Stimulated activated naive CD8-positive, alpha-beta T cell treated with anti-CD3 and anti-CD28 coated beads, Interleukin-15, Interleukin-2, amounts not matched to agents 100 ng/mL and 50 ng/mL, for 24 hours (primary cell): ENCODE measurements around the gene SLC38A11.
"Not testable (repeated sequence)": the region's sequence is repeated elsewhere in the genome, so short reads cannot be mapped to it uniquely, and the experiment has no call there.

Experiments used
- H3K27ac Mint-ChIP-seq: one replicate; pipeline ENCODE4 v1.8.0; 2021; ENCODE audit warnings: mild to moderate bottlenecking, mixed read lengths
- H3K27me3 Mint-ChIP-seq: one replicate; pipeline ENCODE4 v1.8.0; 2021; ENCODE audit warnings: mixed read lengths
- H3K36me3 Mint-ChIP-seq: one replicate; pipeline ENCODE4 v1.8.0; 2021; ENCODE audit warnings: low read depth, mixed read lengths
- H3K4me1 Mint-ChIP-seq: one replicate; pipeline ENCODE4 v1.8.0; 2021; ENCODE audit warnings: low read depth, mixed read lengths
- H3K4me3 Mint-ChIP-seq: one replicate; pipeline ENCODE4 v1.8.0; 2021; ENCODE audit warnings: mild to moderate bottlenecking, mixed read lengths
- H3K9me3 Mint-ChIP-seq: one replicate; pipeline ENCODE4 v1.8.0; 2021; ENCODE audit warnings: mixed read lengths

Gene SLC38A11

DNA sequence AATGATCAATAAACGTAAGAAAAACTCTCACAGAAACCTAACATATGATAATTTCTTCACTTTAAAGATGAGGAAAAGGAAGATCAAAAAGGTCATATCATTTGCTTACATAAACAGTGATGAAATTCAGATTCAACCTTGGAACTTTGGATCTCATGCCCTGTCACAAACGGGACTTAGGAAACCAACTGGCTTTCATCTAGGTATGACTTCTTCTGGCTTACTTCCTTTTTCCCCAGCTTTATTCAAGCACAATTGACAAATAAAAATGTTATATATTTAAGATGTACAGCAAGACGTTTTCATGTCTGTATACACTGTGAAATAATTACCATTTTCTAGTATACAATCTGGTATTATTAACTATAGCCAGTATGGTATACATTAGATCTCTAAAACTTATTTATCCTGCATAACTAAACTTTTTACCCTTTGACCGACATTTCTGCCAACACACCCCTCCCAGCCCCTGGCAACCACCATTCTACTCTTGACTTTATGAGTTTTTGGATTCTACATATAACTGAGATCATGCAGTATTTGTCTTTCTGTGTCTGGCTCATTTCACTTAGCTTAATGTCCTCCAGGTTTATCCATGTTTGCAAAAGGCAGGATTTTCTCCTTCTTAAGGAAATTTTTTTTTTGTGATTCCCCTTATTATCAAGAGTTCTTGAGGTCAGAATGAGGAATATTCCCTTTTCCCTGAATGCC is 67.7 kb downstream of the SLC38A11 start:
- no peak overlapping the region for H3K27ac Mint-ChIP-seq
- H3K9me3 Mint-ChIP-seq, result no peaks in the 10 kb centered on the region
- no peak overlapping the region for H3K4me3 Mint-ChIP-seq
- H3K4me1 Mint-ChIP-seq, result no peaks in the 10 kb centered on the region
- H3K36me3 Mint-ChIP-seq, result no peaks in the 10 kb centered on the region
- H3K27me3 Mint-ChIP-seq, result no peaks in the 10 kb centered on the region

DNA sequence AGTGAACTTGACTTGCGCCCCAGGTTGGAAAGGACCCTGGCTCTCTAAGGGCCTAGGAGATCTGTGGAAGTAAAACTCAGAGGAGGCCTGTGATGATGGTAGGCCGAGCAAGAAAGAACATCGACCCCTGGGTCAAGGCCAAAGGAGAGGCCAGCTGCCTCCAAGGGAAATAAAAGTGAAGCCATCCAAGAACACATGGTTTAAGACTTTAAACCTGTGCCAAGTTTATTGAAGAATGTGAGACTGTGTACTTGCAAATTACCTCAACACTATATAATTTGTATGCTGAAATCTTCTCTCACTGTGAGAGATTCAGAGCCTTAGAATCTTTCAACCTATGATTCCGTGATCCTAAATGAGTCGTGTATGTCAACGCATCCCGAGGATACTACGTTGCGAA is 73.0 kb downstream of the SLC38A11 start:
- no peak overlapping the region for H3K27ac Mint-ChIP-seq
- no peaks in the 10 kb centered on the region for H3K4me1 Mint-ChIP-seq
- H3K27me3 Mint-ChIP-seq, result no peaks in the 10 kb centered on the region
- no peak overlapping the region for H3K4me3 Mint-ChIP-seq
- no peaks in the 10 kb centered on the region for H3K9me3 Mint-ChIP-seq
- H3K36me3 Mint-ChIP-seq, result no peaks in the 10 kb centered on the region

DNA sequence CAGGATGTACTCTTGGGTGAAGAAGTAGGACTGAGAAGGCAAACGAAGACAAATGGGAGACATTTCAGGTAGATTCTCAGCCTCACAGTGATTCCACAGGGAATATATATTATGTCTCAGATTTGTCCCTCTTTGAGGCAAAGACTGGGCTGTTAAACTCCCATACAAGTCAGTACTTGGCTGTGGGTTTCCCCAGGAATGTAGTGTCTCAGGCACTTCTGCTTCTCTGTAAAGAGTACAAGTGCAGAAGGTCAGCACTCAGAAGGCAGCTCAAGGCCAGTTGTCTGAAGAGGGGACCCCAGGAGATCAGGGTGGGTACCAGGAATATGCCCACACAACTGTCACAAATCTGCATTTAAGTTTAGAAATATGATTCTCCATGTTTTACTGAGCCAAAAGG is 73.8 kb downstream of the SLC38A11 start:
- Mint-ChIP-seq H3K36me3 (no peaks in the 10 kb centered on the region), H3K9me3 (no peaks in the 10 kb centered on the region), H3K27ac (no peak overlapping the region), H3K4me3 (no peak overlapping the region), H3K4me1 (no peaks in the 10 kb centered on the region), H3K27me3 (no peaks in the 10 kb centered on the region)

DNA sequence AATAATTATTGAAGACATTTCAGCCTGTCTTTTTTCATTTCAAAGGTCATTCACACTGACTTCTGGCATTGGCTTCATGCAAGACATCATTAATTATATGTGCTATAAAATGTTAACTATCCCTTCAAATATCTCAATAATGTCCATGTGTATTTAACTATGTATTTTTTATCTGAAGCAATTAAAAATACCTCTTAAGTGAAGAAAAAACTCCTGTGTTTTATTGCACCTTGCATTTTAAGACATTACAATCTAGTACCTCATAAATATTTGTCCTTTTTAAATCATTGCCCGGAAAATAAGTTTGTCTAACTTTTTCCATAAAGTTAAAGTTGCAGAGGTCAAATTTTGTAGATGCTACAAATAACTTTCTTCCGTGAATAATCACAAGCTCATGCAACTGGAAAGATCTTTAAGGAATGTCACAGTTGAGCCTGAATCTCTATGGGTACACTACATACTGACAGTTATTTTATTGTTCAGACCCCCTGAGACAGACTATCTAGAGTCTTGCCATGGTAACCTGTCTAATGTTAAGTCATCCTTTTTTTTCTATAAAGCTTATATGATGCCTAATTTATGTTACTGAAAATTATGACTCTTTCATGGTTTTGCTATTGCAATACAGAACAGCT is 75.3 kb downstream of the SLC38A11 start:
- Mint-ChIP-seq H3K4me1 (no peaks in the 10 kb centered on the region), H3K27ac (no peak overlapping the region), H3K9me3 (no peaks in the 10 kb centered on the region), H3K4me3 (no peak overlapping the region), H3K36me3 (no peaks in the 10 kb centered on the region), H3K27me3 (no peaks in the 10 kb centered on the region)

DNA sequence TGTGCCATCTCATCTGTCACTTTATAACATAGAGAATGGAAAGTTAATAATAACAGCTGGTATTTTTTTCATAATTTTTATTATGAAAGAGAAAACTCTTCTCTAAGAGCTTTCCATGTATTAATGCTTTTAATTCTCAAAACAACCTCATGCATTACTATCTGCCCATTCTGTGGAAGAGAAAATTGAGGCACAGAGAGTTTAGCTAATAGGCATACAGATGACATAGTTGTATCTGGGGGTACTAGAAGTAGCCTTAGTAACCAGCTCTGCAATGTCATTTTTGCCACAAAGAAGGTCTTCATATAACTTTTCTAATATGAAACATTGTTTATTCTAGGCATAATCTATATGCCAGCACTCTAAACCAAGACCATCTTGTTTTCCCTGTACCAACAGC is 77.4 kb downstream of the SLC38A11 start:
- no peaks in the 10 kb centered on the region for H3K27me3 Mint-ChIP-seq
- H3K9me3 Mint-ChIP-seq, result no peaks in the 10 kb centered on the region
- no peak overlapping the region for H3K27ac Mint-ChIP-seq
- H3K4me1 Mint-ChIP-seq, result no peaks in the 10 kb centered on the region
- H3K4me3 Mint-ChIP-seq, result no peak overlapping the region
- no peaks in the 10 kb centered on the region for H3K36me3 Mint-ChIP-seq

DNA sequence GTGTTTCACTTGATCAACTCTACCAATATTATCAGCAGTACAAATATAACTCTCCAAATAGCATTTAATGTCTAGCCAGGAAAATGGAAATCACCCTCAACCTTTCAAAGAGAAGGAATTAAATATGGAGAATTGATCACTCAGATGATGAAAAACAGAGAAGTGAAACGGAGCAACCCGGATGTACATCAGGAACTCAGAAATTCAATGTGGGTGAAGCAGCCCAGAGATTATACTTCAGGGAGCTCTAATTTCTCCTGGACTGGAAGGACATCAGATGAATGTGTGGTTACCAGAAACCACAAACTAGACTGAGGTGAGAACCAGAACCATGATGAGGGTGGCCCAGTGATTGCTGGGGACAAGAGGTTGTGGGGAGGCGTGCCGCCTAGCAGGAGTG is 78.2 kb downstream of the SLC38A11 start:
- Mint-ChIP-seq H3K9me3 (no peaks in the 10 kb centered on the region), H3K36me3 (no peaks in the 10 kb centered on the region), H3K27ac (no peak overlapping the region), H3K27me3 (no peaks in the 10 kb centered on the region), H3K4me1 (no peaks in the 10 kb centered on the region), H3K4me3 (no peak overlapping the region)

DNA sequence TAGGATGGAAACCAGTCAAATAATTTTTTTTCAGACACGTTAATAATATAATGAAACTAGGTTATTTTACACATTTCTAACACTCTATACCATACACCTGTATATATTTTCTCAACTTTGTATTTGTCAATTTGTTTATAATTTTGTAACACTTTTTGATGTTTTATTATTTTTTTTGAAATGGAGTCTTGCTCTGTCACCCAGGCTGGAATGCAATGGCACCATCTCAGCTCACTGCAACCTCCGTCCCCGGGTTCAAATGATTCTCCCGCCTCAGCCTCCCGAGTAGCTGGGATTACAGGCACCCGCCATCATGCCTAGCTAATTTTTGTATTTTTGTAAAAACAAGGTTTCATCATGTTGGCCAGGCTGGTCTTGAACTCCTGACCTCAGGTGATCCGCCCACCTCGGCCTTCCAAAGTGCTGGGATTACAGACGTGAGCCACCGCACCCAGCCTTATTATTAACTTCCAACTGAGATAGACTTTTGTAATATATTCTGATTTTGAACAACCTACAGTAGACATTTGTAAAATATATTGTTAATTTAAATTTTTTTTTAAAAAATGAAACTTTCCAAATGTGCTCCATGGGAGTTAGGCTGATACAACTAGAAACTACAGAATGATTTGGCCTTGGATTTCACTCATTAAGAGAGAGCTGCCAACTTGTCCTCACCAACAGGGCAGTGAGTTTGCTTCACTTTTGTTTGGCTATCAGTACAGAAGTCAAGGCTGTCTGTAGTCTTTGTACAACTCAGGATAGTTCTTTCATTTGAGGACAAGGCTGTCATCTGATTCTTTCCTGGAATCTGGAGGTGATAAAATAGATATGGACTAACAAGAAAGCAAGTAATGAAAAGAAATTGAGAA is 79.8 kb downstream of the SLC38A11 start:
- Mint-ChIP-seq H3K27me3 (no peaks in the 10 kb centered on the region), H3K4me1 (no peaks in the 10 kb centered on the region), H3K36me3 (no peaks in the 10 kb centered on the region), H3K9me3 (no peaks in the 10 kb centered on the region), H3K4me3 (no peak overlapping the region), H3K27ac (no peak overlapping the region)

DNA sequence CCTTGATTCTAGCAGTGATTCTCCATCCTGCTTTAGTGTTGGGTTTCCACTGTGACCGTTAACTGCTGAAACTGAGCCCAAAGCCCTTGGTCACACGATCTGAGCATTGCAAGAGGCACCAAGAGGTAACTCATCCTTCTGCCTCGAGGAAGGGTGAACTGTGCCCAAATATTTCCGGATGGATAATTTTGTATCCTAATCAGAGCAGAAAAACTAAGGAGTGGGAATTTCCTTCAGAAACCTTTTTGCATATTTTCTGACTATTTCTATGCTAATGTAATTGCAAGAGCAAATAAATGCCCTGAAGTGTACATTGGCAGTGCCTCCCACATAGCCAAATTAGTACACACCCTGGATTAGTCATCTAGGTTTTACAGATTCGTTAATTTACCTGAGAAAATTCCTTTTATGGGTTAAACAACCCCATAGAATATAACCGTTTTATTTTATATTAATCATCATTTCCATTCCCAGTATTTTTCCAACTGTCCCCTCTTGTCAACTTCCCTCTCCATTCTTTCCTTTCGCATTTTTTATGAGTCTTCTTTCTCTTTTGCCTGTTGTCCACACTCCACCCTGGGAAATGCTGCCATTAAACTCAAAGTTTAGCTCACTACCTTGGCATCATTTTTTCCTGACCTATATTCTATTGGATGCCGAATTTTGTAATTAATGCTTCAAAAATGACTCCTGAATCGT is 82.0 kb downstream of the SLC38A11 start:
- peaks cover 5% of the 10 kb centered on the region for H3K4me1 Mint-ChIP-seq
- no peaks in the 10 kb centered on the region for H3K36me3 Mint-ChIP-seq
- H3K4me3 Mint-ChIP-seq, result no peak overlapping the region
- H3K27ac Mint-ChIP-seq, result no peak overlapping the region
- no peaks in the 10 kb centered on the region for H3K9me3 Mint-ChIP-seq
- H3K27me3 Mint-ChIP-seq, result no peaks in the 10 kb centered on the region

DNA sequence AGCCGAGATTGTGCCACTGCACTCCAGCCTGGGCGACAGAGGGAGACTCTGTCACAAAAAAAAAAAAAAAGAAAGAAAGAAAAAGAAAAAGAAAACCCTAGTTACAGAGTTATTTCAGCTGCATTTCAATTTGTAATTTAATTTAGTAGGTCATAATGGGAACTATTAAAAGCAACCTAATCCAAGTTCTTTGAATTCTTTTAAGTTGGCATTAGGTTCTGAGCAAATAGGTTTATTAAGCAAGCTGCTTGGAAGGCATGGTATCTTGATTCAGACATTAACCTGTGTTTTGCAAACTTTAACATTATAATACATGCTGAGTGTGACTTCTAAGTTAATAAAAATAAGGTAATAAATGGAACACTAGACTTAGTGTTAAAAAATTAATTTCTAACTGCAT is 83.9 kb downstream of the SLC38A11 start:
- H3K27me3 Mint-ChIP-seq, result no peaks in the 10 kb centered on the region
- peaks cover 9% of the 10 kb centered on the region for H3K4me1 Mint-ChIP-seq
- H3K27ac Mint-ChIP-seq, result no peak overlapping the region
- H3K36me3 Mint-ChIP-seq, result no peaks in the 10 kb centered on the region
- H3K4me3 Mint-ChIP-seq, result no peak overlapping the region
- H3K9me3 Mint-ChIP-seq, result no peaks in the 10 kb centered on the region

DNA sequence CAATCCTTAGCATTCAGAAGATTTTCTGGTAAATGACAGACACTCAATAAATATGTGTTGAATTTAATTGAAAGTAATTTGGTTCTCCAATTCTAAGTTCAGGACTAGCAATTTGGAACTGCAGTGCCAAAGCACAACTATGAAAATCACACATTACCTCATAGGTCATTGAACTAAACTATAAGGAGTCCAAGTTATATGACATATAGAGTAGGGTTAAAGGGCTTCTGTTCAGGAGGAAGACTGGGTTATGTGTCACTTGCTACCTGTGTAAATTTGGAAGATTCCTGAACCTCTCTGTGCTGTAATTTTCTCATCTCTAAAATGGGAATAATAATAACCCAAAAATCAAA is 85.9 kb downstream of the SLC38A11 start:
- H3K4me1 Mint-ChIP-seq, result peaks cover 9% of the 10 kb centered on the region
- H3K27me3 Mint-ChIP-seq, result no peaks in the 10 kb centered on the region
- no peaks in the 10 kb centered on the region for H3K36me3 Mint-ChIP-seq
- H3K27ac Mint-ChIP-seq, result no peak overlapping the region
- no peaks in the 10 kb centered on the region for H3K9me3 Mint-ChIP-seq
- H3K4me3 Mint-ChIP-seq, result no peak overlapping the region

DNA sequence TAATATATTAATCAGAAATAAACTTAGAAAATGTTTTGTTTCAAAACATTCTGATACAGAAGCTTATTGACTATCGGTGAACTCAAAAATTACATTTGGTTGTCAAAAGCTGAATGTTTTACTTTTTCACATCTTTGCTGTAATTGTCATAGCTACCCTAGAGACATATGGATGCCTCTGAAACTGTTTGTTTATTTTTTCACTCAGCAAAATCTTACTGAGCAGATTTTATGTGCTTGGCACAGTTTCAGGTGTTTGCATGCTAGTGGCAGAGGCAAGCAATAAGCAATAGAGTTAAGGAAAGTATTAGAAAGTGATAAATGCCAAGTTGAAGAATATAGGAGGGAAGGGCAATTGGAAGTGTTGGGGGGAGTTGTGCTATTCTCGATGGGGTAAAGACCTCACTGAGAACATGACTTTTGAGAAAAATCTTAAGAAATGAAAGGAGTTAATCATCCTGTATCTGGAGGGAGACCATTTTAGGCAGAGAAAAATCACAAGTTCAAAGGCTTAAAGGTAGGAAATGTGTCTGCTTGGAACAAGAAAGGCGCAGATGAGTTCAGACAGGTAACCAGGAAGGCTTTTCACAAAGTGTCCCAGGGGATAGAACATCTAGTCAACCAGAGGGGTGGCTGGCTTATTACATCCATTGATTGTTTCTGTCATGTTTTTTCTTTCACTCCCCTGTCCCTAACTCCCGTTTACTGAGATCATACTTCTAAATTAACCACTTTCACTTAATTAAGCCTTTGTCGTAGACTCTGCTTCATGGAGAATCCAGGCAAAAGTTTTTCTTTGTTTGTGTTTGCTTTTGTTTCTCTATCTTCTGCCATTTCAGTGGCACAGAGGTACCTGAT is 86.5 kb downstream of the SLC38A11 start:
- peaks cover 9% of the 10 kb centered on the region for H3K4me1 Mint-ChIP-seq
- no peaks in the 10 kb centered on the region for H3K27me3 Mint-ChIP-seq
- H3K36me3 Mint-ChIP-seq, result no peaks in the 10 kb centered on the region
- H3K9me3 Mint-ChIP-seq, result no peaks in the 10 kb centered on the region
- no peak overlapping the region for H3K27ac Mint-ChIP-seq
- no peak overlapping the region for H3K4me3 Mint-ChIP-seq

DNA sequence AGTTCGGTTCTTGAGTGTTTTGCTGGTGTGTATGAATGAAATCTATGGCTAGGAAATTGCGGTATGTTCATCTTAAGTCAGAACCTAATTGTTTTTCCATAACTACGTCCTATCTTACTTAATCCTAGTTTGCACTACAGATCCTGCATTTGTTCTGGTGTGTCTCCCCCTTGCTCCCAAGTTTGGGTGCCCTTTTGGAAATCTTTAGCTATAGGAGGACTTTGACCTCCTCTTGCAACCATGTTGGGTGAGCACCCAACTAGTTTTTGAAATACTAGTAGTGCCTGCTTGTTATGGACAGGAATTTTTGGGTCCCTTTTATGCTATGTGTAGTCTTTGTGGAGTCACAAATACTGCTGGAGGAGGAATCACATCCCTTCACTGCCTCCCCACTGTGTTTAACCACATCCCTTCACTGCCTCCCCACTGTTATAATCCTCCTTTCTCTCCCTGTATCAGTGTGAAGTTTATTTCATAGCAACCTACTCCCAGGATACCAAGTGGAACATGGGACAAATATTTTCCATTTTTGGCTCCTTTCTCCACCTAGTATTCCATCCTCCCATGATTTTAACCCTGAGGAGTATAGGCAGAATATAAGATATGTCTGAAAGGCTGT is 87.4 kb downstream of the SLC38A11 start:
- H3K4me1 Mint-ChIP-seq, result peaks cover 9% of the 10 kb centered on the region
- no peaks in the 10 kb centered on the region for H3K9me3 Mint-ChIP-seq
- H3K27me3 Mint-ChIP-seq, result no peaks in the 10 kb centered on the region
- no peaks in the 10 kb centered on the region for H3K36me3 Mint-ChIP-seq
- no peak overlapping the region for H3K27ac Mint-ChIP-seq
- no peak overlapping the region for H3K4me3 Mint-ChIP-seq

DNA sequence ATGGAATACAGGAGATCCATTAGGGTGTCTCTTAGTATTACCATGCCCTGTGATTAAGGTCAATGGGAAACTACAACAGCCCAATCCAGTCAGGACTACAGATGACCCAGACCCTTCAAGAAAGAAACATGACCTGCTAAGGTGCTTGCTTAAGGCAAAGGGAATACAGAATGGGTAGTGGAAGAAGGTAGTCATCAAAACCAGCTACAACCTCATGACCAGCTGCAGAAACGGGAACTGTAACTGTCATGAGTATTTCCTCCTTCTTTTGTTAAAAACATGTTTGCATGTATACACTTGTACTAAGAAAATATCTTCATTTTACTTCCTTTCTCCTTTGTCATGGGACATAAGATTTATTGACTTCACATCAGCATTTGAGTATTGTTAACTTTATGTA is 88.9 kb downstream of the SLC38A11 start:
- H3K4me3 Mint-ChIP-seq, H3K9me3 Mint-ChIP-seq, H3K4me1 Mint-ChIP-seq, H3K27ac Mint-ChIP-seq, H3K36me3 Mint-ChIP-seq, H3K27me3 Mint-ChIP-seq: not testable (repeated sequence)

DNA sequence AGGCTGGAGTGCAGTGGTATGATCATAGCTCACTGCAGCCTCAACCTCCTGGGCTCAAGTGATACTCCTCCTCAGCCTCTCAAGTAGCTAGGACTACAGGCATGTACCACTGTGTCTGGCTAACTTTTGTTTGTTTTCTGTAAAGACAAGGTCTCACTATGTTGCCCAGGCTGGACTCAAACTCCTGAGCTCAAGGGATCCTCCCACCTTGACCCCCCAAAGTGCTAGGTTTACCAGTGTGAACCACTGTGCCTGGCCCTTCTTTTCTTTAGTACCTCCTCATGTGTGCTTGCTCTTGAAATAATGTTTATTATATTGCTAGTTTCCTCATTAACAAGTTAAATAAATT is 94.7 kb downstream of the SLC38A11 start:
- H3K27me3 Mint-ChIP-seq, result no peaks in the 10 kb centered on the region
- H3K36me3 Mint-ChIP-seq, result no peaks in the 10 kb centered on the region
- H3K27ac Mint-ChIP-seq, result no peak overlapping the region
- H3K4me3 Mint-ChIP-seq, result no peak overlapping the region
- H3K9me3 Mint-ChIP-seq, result peaks cover 3% of the 10 kb centered on the region
- H3K4me1 Mint-ChIP-seq, result no peaks in the 10 kb centered on the region
